Subcutaneous adipose tissue (tissue), 4 donors: ENCODE measurements around the gene SPPL2C. TPM values are rescaled to one million over a fixed set of nuclear protein-coding genes. Genes with fewer than 3 reads are reported as not detected.

ENCODE experiments used
- total RNA-seq, 4 donors: library from RNA; depleted of rRNA; stranded (reverse); fragments of >200 nt; gene quantifications; one replicate each; pipeline ENCODE4 v1.1.0, GENCODE V29; 2016
- TF ChIP-seq, protein P1 (sequence below): fragments of 450-650 bp; IDR thresholded peaks from one replicate; pipeline ENCODE4 v1.5.1; 2016; ENCODE audit warnings: low read depth, mild to moderate bottlenecking, control low read depth, antibody characterized with exemption, moderate library complexity

SPPL2C gene
- total RNA-seq, 4 donors from 2014 or later, result not detected

DNA sequence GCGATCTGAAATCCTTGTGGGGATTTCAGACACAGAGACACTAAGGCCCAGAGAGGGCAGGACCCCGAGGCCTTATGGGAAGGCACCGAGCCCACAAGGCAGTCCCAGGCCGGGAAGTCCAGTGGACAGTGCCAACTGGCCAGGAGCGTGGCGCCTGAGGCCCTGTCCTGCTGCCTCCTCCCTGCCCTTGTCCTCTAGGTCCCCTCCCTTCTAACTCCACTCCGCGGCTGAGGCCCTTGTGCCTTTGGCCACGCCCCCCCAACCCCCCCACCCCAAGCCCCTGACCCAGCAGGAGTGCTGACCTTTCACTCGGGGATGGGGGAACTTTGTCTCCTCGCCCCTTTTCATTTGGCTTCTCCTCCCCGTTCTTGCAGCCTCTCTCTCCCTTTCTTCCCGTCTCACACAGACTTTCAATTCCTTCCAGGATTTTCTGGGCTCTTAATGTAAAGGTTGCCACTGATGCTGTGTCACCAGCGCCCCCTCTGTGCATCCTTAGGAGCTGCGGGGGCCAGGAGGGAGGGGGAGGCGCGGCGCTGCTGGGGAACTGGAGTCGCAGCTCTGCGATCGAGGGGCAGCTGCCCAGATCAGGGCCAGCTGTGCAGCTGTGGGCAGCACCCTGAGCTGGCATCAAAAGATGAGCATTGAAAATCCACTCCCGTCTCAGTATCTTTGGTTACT lies 31.5 kb upstream of the SPPL2C start:
- TF ChIP-seq, protein P1, sequence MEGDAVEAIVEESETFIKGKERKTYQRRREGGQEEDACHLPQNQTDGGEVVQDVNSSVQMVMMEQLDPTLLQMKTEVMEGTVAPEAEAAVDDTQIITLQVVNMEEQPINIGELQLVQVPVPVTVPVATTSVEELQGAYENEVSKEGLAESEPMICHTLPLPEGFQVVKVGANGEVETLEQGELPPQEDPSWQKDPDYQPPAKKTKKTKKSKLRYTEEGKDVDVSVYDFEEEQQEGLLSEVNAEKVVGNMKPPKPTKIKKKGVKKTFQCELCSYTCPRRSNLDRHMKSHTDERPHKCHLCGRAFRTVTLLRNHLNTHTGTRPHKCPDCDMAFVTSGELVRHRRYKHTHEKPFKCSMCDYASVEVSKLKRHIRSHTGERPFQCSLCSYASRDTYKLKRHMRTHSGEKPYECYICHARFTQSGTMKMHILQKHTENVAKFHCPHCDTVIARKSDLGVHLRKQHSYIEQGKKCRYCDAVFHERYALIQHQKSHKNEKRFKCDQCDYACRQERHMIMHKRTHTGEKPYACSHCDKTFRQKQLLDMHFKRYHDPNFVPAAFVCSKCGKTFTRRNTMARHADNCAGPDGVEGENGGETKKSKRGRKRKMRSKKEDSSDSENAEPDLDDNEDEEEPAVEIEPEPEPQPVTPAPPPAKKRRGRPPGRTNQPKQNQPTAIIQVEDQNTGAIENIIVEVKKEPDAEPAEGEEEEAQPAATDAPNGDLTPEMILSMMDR, result no peak

DNA sequence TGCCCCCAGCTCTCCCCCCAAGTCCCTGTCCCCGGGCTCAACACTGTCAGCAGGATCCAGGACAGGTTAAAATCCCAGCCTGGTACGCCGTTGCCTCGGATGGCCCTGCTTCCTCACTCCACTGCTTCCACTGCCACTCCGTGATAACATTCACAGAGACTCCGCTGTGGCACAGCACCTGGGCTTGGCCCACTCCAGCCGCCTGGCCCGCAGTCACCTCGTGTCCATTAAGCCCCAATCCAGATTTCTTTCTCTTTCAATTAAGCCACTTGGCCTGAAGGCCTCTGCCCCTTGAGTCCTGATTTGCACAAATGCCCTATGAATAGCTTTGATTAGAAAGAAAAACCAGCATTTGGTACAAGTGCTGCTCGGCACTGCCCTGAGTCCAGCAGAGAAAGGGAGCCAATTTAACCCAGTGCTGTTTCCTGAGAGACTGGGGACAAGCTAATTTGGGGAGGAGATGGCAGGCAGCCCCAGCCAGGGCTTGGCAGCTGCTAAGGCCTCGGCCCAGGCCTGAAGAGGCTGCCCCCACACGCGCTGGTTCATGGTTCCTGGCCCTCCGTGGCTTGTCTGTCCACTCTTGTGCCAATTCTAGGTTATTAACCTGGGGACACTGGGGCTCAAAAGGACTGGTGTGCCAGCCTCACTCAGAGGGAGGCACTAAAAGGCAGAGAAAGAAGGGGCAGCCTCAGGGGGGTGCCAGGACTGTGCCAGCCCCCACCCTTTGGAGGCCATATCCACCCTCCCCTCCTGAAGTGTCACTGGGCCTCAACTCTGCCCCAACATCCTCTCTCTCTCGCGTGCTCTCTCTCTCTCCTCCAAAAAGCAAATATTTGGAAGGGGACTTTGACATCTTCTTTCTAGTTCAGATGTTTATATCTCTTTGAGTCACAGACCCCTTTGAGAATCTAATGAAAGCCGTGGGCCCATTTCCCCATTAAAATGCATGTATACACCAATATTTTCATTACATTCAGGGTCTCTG lies 29.8 kb upstream of the SPPL2C start:
- TF ChIP-seq, protein P1, result no peak

DNA sequence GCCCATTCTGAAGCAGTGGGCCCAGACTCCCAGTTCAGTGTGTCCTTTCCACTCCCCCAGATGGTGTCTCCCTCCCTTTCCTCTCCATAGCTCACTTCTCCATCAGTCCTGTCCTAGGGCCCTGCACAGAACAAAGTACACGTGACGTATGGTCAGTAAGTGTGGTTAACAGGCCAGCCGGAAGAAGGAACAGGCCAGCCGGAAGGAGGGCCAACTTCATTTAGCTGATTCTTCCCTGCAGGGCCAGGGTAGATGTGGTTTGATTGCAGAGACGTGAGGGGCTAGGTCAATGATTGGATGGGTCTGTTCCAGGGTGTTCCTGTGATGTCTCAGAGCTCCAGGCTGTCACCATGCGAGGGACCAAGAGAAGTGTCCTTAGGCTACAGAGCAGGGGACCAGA lies 28.9 kb upstream of the SPPL2C start:
- TF ChIP-seq, protein P1, result no peak

DNA sequence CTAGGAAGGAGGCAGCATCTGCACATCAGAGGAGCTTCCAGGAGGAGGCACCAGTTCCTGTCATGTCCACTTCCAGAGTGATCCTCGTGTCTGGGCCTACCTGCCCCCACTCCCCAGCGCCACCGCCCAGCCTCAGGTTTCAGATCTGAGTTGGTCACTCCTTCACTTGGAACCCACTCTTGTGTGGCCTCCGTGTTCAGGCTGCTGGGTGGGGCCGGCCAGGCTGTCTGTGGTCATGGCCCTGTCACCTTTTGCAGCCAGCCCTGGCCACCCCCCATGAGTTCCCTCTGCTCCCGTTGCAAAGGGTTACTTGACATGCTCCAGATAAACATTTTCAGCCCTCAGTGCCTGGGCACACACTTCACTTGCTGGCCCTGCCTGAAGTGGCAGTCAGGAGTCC lies 26.6 kb upstream of the SPPL2C start:
- TF ChIP-seq, protein P1, result no peak

DNA sequence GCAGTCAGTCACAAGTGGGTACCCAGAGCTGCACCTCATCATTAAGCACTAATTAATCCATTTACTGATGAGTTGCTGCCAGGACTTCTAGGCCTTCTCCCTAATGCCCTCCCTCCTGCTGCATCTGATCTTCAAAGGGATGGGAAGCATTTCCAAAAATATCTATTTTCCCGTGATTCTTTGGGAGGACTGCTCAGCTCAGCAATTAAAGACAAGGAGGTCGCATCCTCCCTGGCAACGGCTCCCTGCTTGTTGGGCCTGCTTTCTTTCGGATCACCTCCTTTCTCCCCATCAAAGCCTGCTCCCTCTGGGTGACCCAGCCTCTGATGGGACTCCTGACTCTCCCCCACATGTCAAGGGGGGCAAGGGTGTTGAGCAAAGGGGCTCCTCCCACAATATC lies 26.0 kb upstream of the SPPL2C start:
- TF ChIP-seq, protein P1, result no peak

DNA sequence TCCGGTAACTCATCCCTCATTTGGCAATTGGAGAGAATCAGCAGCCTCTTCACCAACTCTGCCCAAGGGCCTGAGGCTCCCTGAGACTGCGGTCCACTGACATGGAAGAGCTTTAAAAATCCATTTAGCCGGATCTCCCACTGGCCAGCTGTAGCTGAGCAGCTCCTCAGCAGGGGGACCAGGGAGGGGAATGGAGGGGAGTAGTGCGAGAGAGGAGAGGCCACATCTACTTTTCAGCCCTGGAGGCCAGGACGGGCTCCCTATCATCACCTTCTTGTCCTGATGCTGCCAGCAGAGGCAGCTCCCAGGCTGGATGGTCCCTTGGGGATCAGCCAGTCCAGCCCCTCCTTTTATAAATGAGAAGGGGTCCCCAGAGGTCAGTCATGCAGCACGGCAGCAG lies 25.0 kb upstream of the SPPL2C start:
- TF ChIP-seq, protein P1, result no peak
